NCI-H2171 (cell line): ENCODE results near the gene POM121.
"Not testable (repeated sequence)": the region's sequence is repeated elsewhere in the genome, so short reads cannot be mapped to it uniquely, and the experiment has no call there.

Experiments used
- DNase-seq: peaks from one replicate; lab custom pipeline; 2025; lab: John Stamatoyannopoulos, UW

POM121 gene

GRCh38 chr7:72924733-72925545 lies at the start of gene POM121:
Gene POM121 (plus strand): TSS chr7:72925095. CDS start chr7:72925122, 27 bp downstream.
- peak; percentile 79 for DNase-seq

- peak; percentile 79 for DNase-seq
Measured at GRCh38 chr7:72879079-72879736, 45.7 kb upstream of the POM121 start.

- DNase-seq = not testable (repeated sequence)
Measured at GRCh38 chr7:72879737-72880215, 45.1 kb upstream of the POM121 start.

- DNase-seq = not testable (repeated sequence)
Measured at GRCh38 chr7:72891750-72892149, 33.1 kb upstream of the POM121 start.

GRCh38 chr7:72904740-72905139 lies 20.2 kb upstream of the POM121 start:
- DNase-seq = not testable (repeated sequence)

- DNase-seq = not testable (repeated sequence)
Measured at GRCh38 chr7:72908422-72908821, 16.5 kb upstream of the POM121 start.

GRCh38 chr7:72911395-72911794 lies 13.5 kb upstream of the POM121 start:
- not testable (repeated sequence) for DNase-seq

GRCh38 chr7:72913750-72914149 lies 11.1 kb upstream of the POM121 start:
- not testable (repeated sequence) for DNase-seq

- DNase-seq = not testable (repeated sequence)
Measured at GRCh38 chr7:72914756-72915525, 10.0 kb upstream of the POM121 start.

- no peak for DNase-seq
Measured at GRCh38 chr7:72919256-72919775, 5.6 kb upstream of the POM121 start.

GRCh38 chr7:72924386-72924732 lies 536 bp upstream of the POM121 start:
- no peak for DNase-seq

GRCh38 chr7:72925546-72926120 lies 738 bp downstream of the POM121 start:
- peak; percentile 40 for DNase-seq

- not testable (repeated sequence) for DNase-seq
Measured at GRCh38 chr7:72927791-72928190, 2.9 kb downstream of the POM121 start.

GRCh38 chr7:72928216-72928615 lies 3.3 kb downstream of the POM121 start:
- DNase-seq = not testable (repeated sequence)

- DNase-seq = not testable (repeated sequence)
Measured at GRCh38 chr7:72942022-72942705, 17.3 kb downstream of the POM121 start.

GRCh38 chr7:72942956-72943355 lies 18.1 kb downstream of the POM121 start:
- not testable (repeated sequence) for DNase-seq

- not testable (repeated sequence) for DNase-seq
Measured at GRCh38 chr7:72944937-72945336, 20.0 kb downstream of the POM121 start.

GRCh38 chr7:72945597-72945996 lies 20.7 kb downstream of the POM121 start:
- DNase-seq = not testable (repeated sequence)

- DNase-seq = not testable (repeated sequence)
Measured at GRCh38 chr7:72946130-72946745, 21.3 kb downstream of the POM121 start.

GRCh38 chr7:72948714-72949113 lies 23.8 kb downstream of the POM121 start:
- not testable (repeated sequence) for DNase-seq

- not testable (repeated sequence) for DNase-seq
Measured at GRCh38 chr7:72949276-72949675, 24.4 kb downstream of the POM121 start.
